HL-60 (cell line): ENCODE results near the gene ATP2B3.

Source experiments
- DNase-seq, 2 experiments: peaks; one replicate each; pipeline ENCODE4 v3.0.0-alpha.2; 2010 to 2020; ENCODE audit warnings: low read depth in 1 of 2, low spot score in 1 of 2
- H3K27ac ChIP-seq: fragments of 250-450 bp; sonication (Bioruptor Pico); replicated peaks from 2 replicates; pipeline ENCODE4 v1.5.1; 2020; ENCODE audit warnings: mild to moderate bottlenecking, moderate library complexity
- H3K27me3 ChIP-seq: fragments of 250-450 bp; sonication (Bioruptor Pico); 2 replicates; pipeline ENCODE4 v1.5.1; 2021; ENCODE audit warnings: mild to moderate bottlenecking, moderate library complexity; ENCODE audit not compliant: insufficient read depth, poor library complexity, severe bottlenecking
- H3K4me3 ChIP-seq: replicated peaks from 2 replicates; pipeline ENCODE4 v1.5.1; 2011; ENCODE audit warnings: mild to moderate bottlenecking, control low read depth, low read length; ENCODE audit not compliant: insufficient read depth
- CTCF ChIP-seq: IDR thresholded peaks from one replicate; pipeline ENCODE4 v1.5.1; 2011; ENCODE audit warnings: low read length, control low read depth, inconsistent platforms; ENCODE audit not compliant: insufficient read depth
- GABPA ChIP-seq: IDR thresholded peaks from 2 replicates; pipeline ENCODE4 v1.6.1; 2012; ENCODE audit warnings: low read depth
- POLR2AphosphoS5 ChIP-seq: IDR thresholded peaks from 2 replicates; pipeline ENCODE4 v1.6.1; 2012; ENCODE audit warnings: low read depth
- REST ChIP-seq: IDR thresholded peaks from 2 replicates; pipeline ENCODE4 v1.6.1; 2012; ENCODE audit warnings: low read depth; ENCODE audit not compliant: insufficient replicate concordance
- SPI1 ChIP-seq: IDR thresholded peaks from 2 replicates; pipeline ENCODE4 v1.6.1; 2012; ENCODE audit warnings: low read depth, mild to moderate bottlenecking, borderline replicate concordance

The ATP2B3 gene

DNA sequence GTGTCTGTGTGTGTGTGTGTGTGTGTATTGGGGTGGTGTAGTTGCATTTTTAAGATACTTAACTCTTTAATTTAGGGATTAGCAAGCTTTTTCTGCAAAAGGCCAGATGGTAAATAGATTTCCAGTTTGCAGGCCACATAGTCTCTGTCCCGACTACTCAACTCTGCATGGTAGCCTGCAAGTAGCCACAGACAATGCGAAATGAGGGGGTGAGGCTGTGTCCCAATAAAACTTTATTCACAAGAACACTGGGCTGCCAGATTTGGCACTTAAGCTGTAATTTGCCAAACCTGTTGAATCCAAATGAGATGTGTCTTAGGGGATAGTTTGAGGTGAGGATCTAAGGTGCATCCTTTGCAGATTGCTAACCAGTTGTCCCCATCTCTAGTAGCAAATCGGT, 6.8 kb downstream of the ATP2B3 start:
- H3K27ac ChIP-seq = no peak overlapping the region
- TF ChIP-seq SPI1 (no peak), GABPA (no peak), REST (no peak), CTCF (no peak), POLR2AphosphoS5 (no peak)
- no peak for DNase-seq
- no peak overlapping the region for H3K4me3 ChIP-seq
- H3K27me3 ChIP-seq = no peaks in the 10 kb centered on the region

- Histone ChIP-seq H3K4me3 (no peak overlapping the region), H3K27me3 (no peaks in the 10 kb centered on the region), H3K27ac (no peak overlapping the region)
- TF ChIP-seq REST (no peak), CTCF (no peak), SPI1 (no peak)
- DNase-seq = no peak
Measured at GRCh38 chrX:153525451-153525850, 8.0 kb downstream of the ATP2B3 start.

DNA sequence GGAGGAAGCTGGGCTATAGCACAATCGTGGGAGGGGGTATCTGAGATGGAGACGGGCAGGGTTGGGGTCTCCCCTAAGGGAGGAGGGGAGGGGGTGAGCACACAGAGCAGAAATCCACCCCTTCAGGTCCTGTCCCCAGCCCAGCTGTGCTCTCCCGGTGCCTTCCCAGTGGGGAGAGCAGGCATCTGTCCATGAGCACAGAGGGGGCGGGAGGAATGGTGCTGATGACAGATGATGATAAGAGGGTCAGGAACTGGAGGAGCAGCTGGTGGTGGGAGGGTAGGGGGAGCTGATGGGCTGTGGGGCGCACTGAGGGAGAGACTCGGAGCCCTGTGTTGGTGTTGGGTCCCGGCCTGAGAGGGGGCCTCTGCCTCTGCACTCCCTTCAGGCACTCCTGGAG, 8.6 kb downstream of the ATP2B3 start:
- H3K27me3 ChIP-seq = no peaks in the 10 kb centered on the region
- no peak overlapping the region for H3K4me3 ChIP-seq
- H3K27ac ChIP-seq = no peak overlapping the region
- TF ChIP-seq GABPA (no peak), SPI1 (no peak), POLR2AphosphoS5 (no peak), REST (no peak), CTCF (no peak)
- no peak for DNase-seq
